Peyer's patch (tissue), 4 donors: ENCODE measurements around the gene C4orf50.

ENCODE experiments used
- CTCF ChIP-seq, 6 experiments: fragments of 450-650 bp in 4 of 6; fragments of 200-600 bp in 2 of 6; sonication (generic) in 1 of 6; IDR thresholded peaks; one replicate each; pipeline ENCODE4 v1.5.1; 2017 to 2019; ENCODE audit warnings: antibody characterized with exemption in 6 of 6, mild to moderate bottlenecking in 3 of 6, moderate library complexity in 1 of 6
- POLR2A ChIP-seq, 2 donors: fragments of 450-650 bp; IDR thresholded peaks; one replicate each; pipeline ENCODE4 v1.5.1; 2017; ENCODE audit warnings: antibody characterized with exemption in 2 of 2, mild to moderate bottlenecking in 2 of 2, moderate library complexity in 2 of 2

GRCh38 chr4:5851637-5852301 lies 166.5 kb downstream of the C4orf50 start:
- TF ChIP-seq CTCF (IDR thresholded peaks at IDR 0.05): no peak
- TF ChIP-seq POLR2A (IDR thresholded peaks at IDR 0.05): no peak
